Thyroid gland (tissue), 4 donors: ENCODE data around the gene LRRTM1. TPM values are rescaled to one million over a fixed set of nuclear protein-coding genes. Genes with fewer than 3 reads are reported as not detected.
A peak's percentile ranks its signal among the peaks of the same experiment; 100 is the strongest.

Experiments used
- DNase-seq, 2 donors: peaks; one replicate each; pipeline ENCODE4 v3.0.0-alpha.2; 2019
- H3K27ac ChIP-seq, 3 donors: fragments of 200-600 bp; sonication (generic); 1 replicate in 2 of 3; 2 replicates in 1 of 3; pipeline ENCODE4 v1.5.1; 2016 to 2019; ENCODE audit warnings: mild to moderate bottlenecking in 1 of 3, moderate library complexity in 1 of 3
- H3K27me3 ChIP-seq: fragments of 200-600 bp; sonication (generic); one replicate; pipeline ENCODE4 v1.5.1; 2019
- H3K36me3 ChIP-seq, 2 donors: fragments of 200-600 bp; sonication (generic); one replicate each; pipeline ENCODE4 v1.5.1; 2016 to 2019
- H3K4me1 ChIP-seq, 2 donors: fragments of 200-600 bp; sonication (generic); one replicate each; pipeline ENCODE4 v1.5.1; 2017 to 2019
- H3K4me3 ChIP-seq, 3 donors: fragments of 200-600 bp; sonication (generic); replicated peaks in 1 of 3; 1 replicate in 2 of 3; 2 replicates in 1 of 3; pipeline ENCODE4 v1.5.1; 2016; ENCODE audit warnings: mild to moderate bottlenecking in 1 of 3
- H3K9me3 ChIP-seq: fragments of 200-600 bp; sonication (generic); one replicate; pipeline ENCODE4 v1.5.1; 2017
- CTCF ChIP-seq, 6 experiments: fragments of 200-600 bp in 3 of 6; fragments of 450-650 bp in 3 of 6; sonication (generic) in 3 of 6; IDR thresholded peaks; one replicate each; pipeline ENCODE4 v1.5.1; 2016 to 2019; ENCODE audit warnings: antibody characterized with exemption in 6 of 6, mild to moderate bottlenecking in 2 of 6, inconsistent platforms in 1 of 6, moderate library complexity in 1 of 6
- POLR2A ChIP-seq, 2 donors: fragments of 450-650 bp; IDR thresholded peaks; one replicate each; pipeline ENCODE4 v1.6.1; 2017; ENCODE audit warnings: antibody characterized with exemption in 2 of 2, mild to moderate bottlenecking in 2 of 2, moderate library complexity in 1 of 2
- WGBS, 2 donors: methylation state at CpG; one replicate each; pipeline ENCODE4 v1.1.5; 2017; 5-methylcytosine and 5-hydroxymethylcytosine counted together
- intact Hi-C: fragments of 100-400 bp; cut with DNase I; formaldehyde crosslinking; loops from one replicate; pipeline ENCODE4 v1.15.1; 2023
- total RNA-seq, 4 donors: library from RNA; depleted of rRNA; stranded (reverse); fragments of >200 nt; gene quantifications; one replicate each; pipeline ENCODE4 v1.2.3, GENCODE V29; 2016

LRRTM1 gene
- total RNA-seq, 4 donors from 2014 or later, result 1.2 to 1.5 TPM; not detected in 2

- DNase-seq, result no peak
- H3K27me3 ChIP-seq, result no peaks in the 10 kb centered on the region
- TF ChIP-seq CTCF (IDR thresholded peaks at IDR 0.05), result no peak
- TF ChIP-seq POLR2A (IDR thresholded peaks at IDR 0.05), result no peak
- 84 to 93% methylated on average over 3 of the region's 3 CpGs for WGBS, 2 donors
- intact Hi-C loops, result no loop called here
- H3K36me3 ChIP-seq, result no peaks in the 10 kb centered on the region
- H3K27ac ChIP-seq, result no peak overlapping the region
- no peaks in the 10 kb centered on the region for H3K4me1 ChIP-seq
- no peaks in the 10 kb centered on the region for H3K9me3 ChIP-seq
- no peak overlapping the region for H3K4me3 ChIP-seq
Measured at GRCh38 chr2:80340022-80340421, 35.5 kb upstream of the LRRTM1 start.

- intact Hi-C loops, result no loop called here
- TF ChIP-seq CTCF (IDR thresholded peaks at IDR 0.05) (no peak), POLR2A (IDR thresholded peaks at IDR 0.05) (no peak)
- Histone ChIP-seq H3K36me3 (no peaks in the 10 kb centered on the region), H3K9me3 (no peaks in the 10 kb centered on the region), H3K4me1 (no peaks in the 10 kb centered on the region), H3K27me3 (no peaks in the 10 kb centered on the region), H3K4me3 (no peak overlapping the region), H3K27ac (no peak overlapping the region)
- no peak for DNase-seq
- 79 to 84% methylated on average over 2 of the region's 2 CpGs for WGBS, 2 donors
Measured at GRCh38 chr2:80338794-80339193, 34.2 kb upstream of the LRRTM1 start.

- WGBS, 2 donors, result 63 to 79% methylated on average over 1 of the region's 1 CpG
- no peak overlapping the region for H3K4me3 ChIP-seq
- TF ChIP-seq CTCF (IDR thresholded peaks at IDR 0.05) (no peak), POLR2A (IDR thresholded peaks at IDR 0.05) (no peak)
- no peaks in the 10 kb centered on the region for H3K4me1 ChIP-seq
- H3K27ac ChIP-seq, result no peak overlapping the region
- peak in 1 of 2 donors; percentile 9 for DNase-seq
- no peaks in the 10 kb centered on the region for H3K27me3 ChIP-seq
- H3K36me3 ChIP-seq, result no peaks in the 10 kb centered on the region
- H3K9me3 ChIP-seq, result no peaks in the 10 kb centered on the region
- intact Hi-C loops, result no loop called here
Measured at GRCh38 chr2:80335411-80335810, 30.9 kb upstream of the LRRTM1 start.

GRCh38 chr2:80333886-80334285, 29.3 kb upstream of the LRRTM1 start:
- Histone ChIP-seq H3K4me3 (no peak overlapping the region), H3K27me3 (no peaks in the 10 kb centered on the region), H3K36me3 (no peaks in the 10 kb centered on the region), H3K9me3 (no peaks in the 10 kb centered on the region), H3K27ac (no peak overlapping the region), H3K4me1 (no peaks in the 10 kb centered on the region)
- no peak for DNase-seq
- TF ChIP-seq CTCF (IDR thresholded peaks at IDR 0.05), result no peak
- TF ChIP-seq POLR2A (IDR thresholded peaks at IDR 0.05), result no peak
- intact Hi-C loops, result no loop called here
- WGBS, 2 donors, result 88 to 94% methylated on average over 5 of the region's 5 CpGs

DNA sequence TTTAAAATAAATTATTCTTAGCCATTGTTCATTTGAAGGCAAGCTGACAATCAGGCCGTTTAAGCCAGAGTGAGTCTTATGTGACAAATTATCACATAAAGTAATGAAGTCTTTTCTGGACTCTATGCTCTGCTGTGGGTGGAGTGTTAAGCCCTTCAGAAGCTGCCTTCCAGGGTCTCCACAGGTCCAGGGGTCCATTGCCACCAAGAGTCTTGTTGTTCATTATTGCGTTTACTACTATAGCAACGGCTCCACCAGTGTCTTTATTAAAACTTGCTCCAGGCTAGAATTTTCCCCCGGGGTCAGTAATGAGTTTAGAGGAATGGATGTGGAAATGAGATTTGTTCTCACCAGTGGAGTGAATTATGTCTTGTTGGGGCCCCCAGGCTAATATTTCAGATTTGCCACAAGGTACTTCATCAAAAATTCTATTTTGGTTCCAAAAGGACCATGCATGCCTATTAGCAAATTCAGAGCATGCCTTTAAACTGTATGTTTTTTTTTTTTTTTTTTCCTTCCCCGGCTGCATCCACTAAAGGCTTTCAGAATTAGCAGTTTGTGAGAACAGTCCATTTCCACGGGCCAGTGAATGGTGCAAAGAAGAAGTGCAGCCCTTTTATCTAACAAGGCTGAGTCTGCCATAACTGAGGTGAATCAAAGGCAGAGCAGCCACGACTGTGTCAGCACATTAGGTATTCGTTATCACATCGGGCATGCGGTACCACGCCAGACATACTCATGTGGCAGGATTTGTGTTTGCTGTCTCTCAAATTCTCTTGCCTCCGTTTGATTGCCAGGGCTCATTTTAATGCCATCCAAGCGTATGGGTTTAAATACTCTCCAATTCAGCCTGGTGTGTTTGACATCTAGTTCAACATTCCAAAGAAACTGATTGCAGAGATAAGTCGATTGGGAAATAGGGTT, 26.2 kb upstream of the LRRTM1 start:
- no peaks in the 10 kb centered on the region for H3K4me1 ChIP-seq
- intact Hi-C loops, result no loop called here
- H3K36me3 ChIP-seq, result no peaks in the 10 kb centered on the region
- no peaks in the 10 kb centered on the region for H3K27me3 ChIP-seq
- H3K27ac ChIP-seq, result no peak overlapping the region
- no peak overlapping the region for H3K4me3 ChIP-seq
- no peak for DNase-seq
- WGBS, 2 donors, result 73 to 77% methylated on average over 14 of the region's 14 CpGs
- H3K9me3 ChIP-seq, result no peaks in the 10 kb centered on the region
- TF ChIP-seq CTCF (IDR thresholded peaks at IDR 0.05), result no peak
- TF ChIP-seq POLR2A (IDR thresholded peaks at IDR 0.05), result no peak
